GM12878 (cell line): ENCODE data around the gene MDM4. TPM values are rescaled to one million over a fixed set of nuclear protein-coding genes. Genes with fewer than 3 reads are reported as not detected.

Experiments used
- ATAC-seq: fragments of 200-7000 bp; cut with Tn5 transposase; 3 replicates; pipeline ENCODE4 v1.9.1; 2020; ENCODE audit warnings: mild to moderate bottlenecking, moderate library complexity
- BruUV-seq: library from RNA; stranded (reverse); fragments of 400-500 nt; replicated peaks from 2 replicates; lab custom pipeline; 2021; lab: Mats Ljungman, UMichigan
- CTCF ChIA-PET: fragments of 300-600 bp; sonication (Branson Sonifier 250); formaldehyde crosslinking; extraction: SDS; loops from one replicate; lab custom pipeline; 2021; ENCODE audit warnings: inconsistent platforms; lab: Yijun Ruan, JAX
- POLR2A ChIA-PET: fragments of 350-600 bp; formaldehyde crosslinking; extraction: SDS; loops from one replicate; lab custom pipeline; 2021; ENCODE audit warnings: inconsistent platforms; lab: Charles Lee
- RAD21 ChIA-PET: fragments of 300-600 bp; sonication (Branson Sonifier 250); formaldehyde crosslinking; loops from one replicate; lab custom pipeline; 2023; ENCODE audit warnings: antibody characterized with exemption; ENCODE audit not compliant: unreplicated experiment; lab: Charles Lee
- SMC1A ChIA-PET: fragments of 300-600 bp; sonication (Branson Sonifier 250); formaldehyde crosslinking; loops from one replicate; lab custom pipeline; 2023; ENCODE audit not compliant: unreplicated experiment, uncharacterized antibody; lab: Charles Lee
- DNase-seq: peaks from one replicate; pipeline ENCODE4 v3.0.0-alpha.2; 2011; ENCODE audit warnings: low read depth, low spot score
- FAIRE-seq: peaks from 3 replicates; lab custom pipeline; 2011; peaks lifted over from hg19 to GRCh38; lab: Jason Lieb, UNC
- H2AFZ ChIP-seq: 2 replicates; pipeline ENCODE4 v1.6.0; 2011; ENCODE audit warnings: low read depth, low read length, control low read depth; ENCODE audit not compliant: control insufficient read depth
- H3K27ac ChIP-seq: 2 replicates; pipeline ENCODE4 v1.5.1; 2011; ENCODE audit warnings: control low read depth; ENCODE audit not compliant: control insufficient read depth, insufficient read depth
- H3K27me3 ChIP-seq, 2 experiments: replicated peaks in 1 of 2; 2 replicates each; pipeline versions ENCODE4 v1.6.0 to v1.6.1; 2011; ENCODE audit warnings: low read length in 1 of 2; ENCODE audit not compliant: control insufficient read depth in 2 of 2, insufficient read depth in 2 of 2
- H3K36me3 ChIP-seq, 2 experiments: 2 replicates each; pipeline ENCODE4 v1.5.1; 2011; ENCODE audit warnings: low read length in 1 of 2; ENCODE audit not compliant: control insufficient read depth in 2 of 2, insufficient read depth in 2 of 2
- H3K4me1 ChIP-seq: 2 replicates; pipeline ENCODE4 v1.6.1; 2011; ENCODE audit warnings: mild to moderate bottlenecking, low read length, moderate library complexity, mixed read lengths; ENCODE audit not compliant: control insufficient read depth, insufficient read depth
- H3K4me2 ChIP-seq: 2 replicates; pipeline ENCODE4 v1.6.0; 2011; ENCODE audit warnings: control low read depth; ENCODE audit not compliant: control insufficient read depth, insufficient read depth
- H3K4me3 ChIP-seq: fragments of 200-600 bp; sonication (generic); 2 replicates; pipeline ENCODE4 v1.5.1; 2016
- H3K79me2 ChIP-seq: 2 replicates; pipeline ENCODE4 v1.6.0; 2011; ENCODE audit warnings: low read length; ENCODE audit not compliant: control insufficient read depth, insufficient read depth
- H3K9ac ChIP-seq: 2 replicates; pipeline ENCODE4 v1.8.0; 2011; ENCODE audit warnings: low read length, control low read depth, mixed read lengths; ENCODE audit not compliant: control insufficient read depth, insufficient read depth
- H3K9me3 ChIP-seq: replicated peaks from 3 replicates; pipeline ENCODE4 v1.5.1; 2011; ENCODE audit warnings: mild to moderate bottlenecking, low read length; ENCODE audit not compliant: control insufficient read depth, insufficient read depth
- H4K20me1 ChIP-seq: 2 replicates; pipeline ENCODE4 v1.6.0; 2011; ENCODE audit not compliant: control insufficient read depth, insufficient read depth
- CEBPB ChIP-seq, 2 experiments: fragments of 150-350 bp in 1 of 2; IDR thresholded peaks; 2 replicates each; pipeline ENCODE4 v1.6.1; 2012 to 2014; ENCODE audit warnings: low read depth in 2 of 2, low read length in 2 of 2, borderline replicate concordance in 1 of 2, inconsistent platforms in 1 of 2
- CHD2 ChIP-seq: IDR thresholded peaks from 2 replicates; pipeline ENCODE4 v1.6.1; 2011; ENCODE audit warnings: low read depth, low read length, improper control_type of control experiment, borderline replicate concordance
- HDAC6 ChIP-seq: fragments of 200-600 bp; sonication (generic); IDR thresholded peaks from one replicate; pipeline ENCODE4 v1.8.0; 2017; ENCODE audit warnings: antibody characterized with exemption; ENCODE audit not compliant: unreplicated experiment
- IKZF2 ChIP-seq, 2 experiments: fragments of 450-650 bp; IDR thresholded peaks; 2 replicates each; pipeline ENCODE4 v1.6.1; 2017; ENCODE audit warnings: mild to moderate bottlenecking in 2 of 2, moderate library complexity in 2 of 2
- MEF2A ChIP-seq: IDR thresholded peaks from 2 replicates; pipeline ENCODE4 v1.6.1; 2011; ENCODE audit warnings: low read depth, mild to moderate bottlenecking, low read length, moderate library complexity; ENCODE audit not compliant: insufficient read depth
- MEF2B ChIP-seq: fragments of 450-650 bp; IDR thresholded peaks from 2 replicates; pipeline ENCODE4 v1.6.1; 2018; ENCODE audit warnings: mild to moderate bottlenecking, moderate library complexity; ENCODE audit not compliant: partially characterized antibody, poor library complexity, severe bottlenecking
- POU2F2 ChIP-seq: IDR thresholded peaks from 3 replicates; pipeline ENCODE4 v1.6.1; 2011; ENCODE audit warnings: low read depth, mild to moderate bottlenecking, low read length, borderline replicate concordance
- RBBP5 ChIP-seq: fragments of 200-600 bp; sonication (generic); conservative IDR thresholded peaks from 2 replicates; pipeline ENCODE4 v1.6.1; 2016
- ZBTB11 ChIP-seq: fragments of 450-650 bp; formaldehyde crosslinking; IDR thresholded peaks from 2 replicates; pipeline ENCODE4 v1.5.0; 2022; ENCODE audit warnings: mild to moderate bottlenecking, missing genetic modification characterization
- ZZZ3 ChIP-seq: IDR thresholded peaks from 2 replicates; pipeline ENCODE4 v1.6.1; 2011; ENCODE audit warnings: low read depth; ENCODE audit not compliant: control insufficient read depth, insufficient read length
- whole genome bisulfite sequencing: methylation state at CpG from one replicate; pipeline ENCODE4 v1.1.6; 2016; ENCODE audit warnings: low lambda C conversion rate; ENCODE audit not compliant: insufficient replicate concordance, insufficient coverage; ENCODE audit errors: missing lambda C conversion rate; 5-methylcytosine and 5-hydroxymethylcytosine counted together
- in situ Hi-C: fragments of 300-500 bp; cut with MboI; formaldehyde crosslinking; loops from 9 replicates; pipeline ENCODE4 v1.14.3; 2018; ENCODE audit warnings: mixed read lengths
- intact Hi-C: fragments of 100-400 bp; cut with micrococcal nuclease; formaldehyde crosslinking; loops from one replicate; pipeline ENCODE4 v1.14.2; 2022; ENCODE audit not compliant: unreplicated experiment
- polyA plus RNA-seq, 11 experiments: library from polyadenylated mRNA; depleted of rRNA in 4 of 11; unstranded in 6 of 11; stranded (reverse) in 5 of 11; fragments of >200 nt; fragmentation: Nextera tagmentation in 4 of 11; fragmentation: Illumina TruSeq in 1 of 11; extraction: Ambion mirVana in 4 of 11; extraction: Trizol in 1 of 11; gene quantifications; 1 replicate in 1 of 11; 2 replicates in 10 of 11; pipeline versions ENCODE4 v1.2.1 to v1.2.3, GENCODE V29; 2011 to 2016; ENCODE audit warnings: inconsistent platforms in 2 of 11, missing spikeins in 2 of 11, low read depth in 1 of 11
- total RNA-seq, 4 experiments: library from RNA; depleted of rRNA in 3 of 4; stranded (reverse); fragments of >200 nt in 3 of 4; fragmentation: Illumina TruSeq in 1 of 4; extraction: Trizol in 1 of 4; gene quantifications; 2 replicates each; pipeline versions ENCODE4 v1.2.1 to v1.2.3, GENCODE V29; 2013 to 2021
- TF ChIP-seq, protein P1 (sequence below): fragments of 450-650 bp; formaldehyde crosslinking; IDR thresholded peaks from 2 replicates; pipeline ENCODE4 v1.4.0; 2020; ENCODE audit warnings: mild to moderate bottlenecking, moderate library complexity
- TF ChIP-seq, protein P2 (sequence below): fragments of 450-650 bp; IDR thresholded peaks from 2 replicates; pipeline ENCODE4 v1.6.1; 2017; ENCODE audit warnings: mild to moderate bottlenecking
- TF ChIP-seq, protein P3 (sequence below): IDR thresholded peaks from 2 replicates; pipeline ENCODE4 v1.6.1; 2011; ENCODE audit warnings: mild to moderate bottlenecking, low read depth, low read length, moderate library complexity; ENCODE audit not compliant: insufficient replicate concordance

The MDM4 gene
- total and polyA plus RNA-seq, 10 of the 15 experiments (the other 5 are each of a cell fraction or from before 2014, with no cell fraction given) = 2.5 to 74.4 (median 22.7) TPM

DNA sequence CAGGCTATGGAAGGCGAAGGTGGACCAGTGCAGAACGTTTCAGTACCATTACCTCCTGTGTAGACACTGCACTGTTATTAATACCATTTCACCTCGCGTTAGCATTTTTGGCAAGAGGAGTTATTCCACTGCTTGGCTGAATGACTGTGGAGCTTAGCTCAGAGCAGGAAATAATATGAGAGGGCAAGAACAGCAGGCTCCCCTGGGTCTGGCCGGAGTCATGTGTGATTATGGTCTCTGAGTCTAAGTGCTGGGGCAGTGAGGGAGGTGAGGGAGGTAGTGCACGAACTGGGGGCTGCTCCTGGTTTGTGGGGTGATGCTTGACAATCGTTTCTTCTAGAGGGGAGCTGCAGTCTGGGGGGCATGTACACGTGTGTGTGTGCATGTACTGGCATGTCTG is 82.9 kb downstream of the MDM4 start:
- ATAC-seq (no peak), DNase-seq (no peak), FAIRE-seq (no peak)
- no peak overlapping the region for H3K9ac ChIP-seq
- H3K27me3 ChIP-seq = no peaks in the 10 kb centered on the region
- H3K4me3 ChIP-seq = no peak overlapping the region
- H3K4me2 ChIP-seq = no peak overlapping the region
- ChIA-PET SMC1A (no interaction called here), POLR2A (no interaction called here), CTCF (interaction anchor here (0.7 to 0.8 kb wide), 3 partner anchors 10 to 161 kb away, joined by 3 to 4 read pairs (median 3); no protein-coding TSS in a partner anchor), RAD21 (no interaction called here)
- no peak overlapping the region for H2AFZ ChIP-seq
- no peaks in the 10 kb centered on the region for H3K4me1 ChIP-seq
- in situ Hi-C loops = no loop called here
- intact Hi-C loops = no loop called here
- H3K27ac ChIP-seq = no peak overlapping the region
- no peaks in the 10 kb centered on the region for H3K9me3 ChIP-seq
- WGBS = 35% methylated on average over 8 of the region's 8 CpGs
- no TSS peak for BruUV-seq
- no peaks in the 10 kb centered on the region for H4K20me1 ChIP-seq
- H3K36me3 ChIP-seq = no peaks in the 10 kb centered on the region
- H3K79me2 ChIP-seq = no peaks in the 10 kb centered on the region
- TF ChIP-seq POU2F2 = no peak
- no peak for TF ChIP-seq CHD2
- TF ChIP-seq, protein P1, sequence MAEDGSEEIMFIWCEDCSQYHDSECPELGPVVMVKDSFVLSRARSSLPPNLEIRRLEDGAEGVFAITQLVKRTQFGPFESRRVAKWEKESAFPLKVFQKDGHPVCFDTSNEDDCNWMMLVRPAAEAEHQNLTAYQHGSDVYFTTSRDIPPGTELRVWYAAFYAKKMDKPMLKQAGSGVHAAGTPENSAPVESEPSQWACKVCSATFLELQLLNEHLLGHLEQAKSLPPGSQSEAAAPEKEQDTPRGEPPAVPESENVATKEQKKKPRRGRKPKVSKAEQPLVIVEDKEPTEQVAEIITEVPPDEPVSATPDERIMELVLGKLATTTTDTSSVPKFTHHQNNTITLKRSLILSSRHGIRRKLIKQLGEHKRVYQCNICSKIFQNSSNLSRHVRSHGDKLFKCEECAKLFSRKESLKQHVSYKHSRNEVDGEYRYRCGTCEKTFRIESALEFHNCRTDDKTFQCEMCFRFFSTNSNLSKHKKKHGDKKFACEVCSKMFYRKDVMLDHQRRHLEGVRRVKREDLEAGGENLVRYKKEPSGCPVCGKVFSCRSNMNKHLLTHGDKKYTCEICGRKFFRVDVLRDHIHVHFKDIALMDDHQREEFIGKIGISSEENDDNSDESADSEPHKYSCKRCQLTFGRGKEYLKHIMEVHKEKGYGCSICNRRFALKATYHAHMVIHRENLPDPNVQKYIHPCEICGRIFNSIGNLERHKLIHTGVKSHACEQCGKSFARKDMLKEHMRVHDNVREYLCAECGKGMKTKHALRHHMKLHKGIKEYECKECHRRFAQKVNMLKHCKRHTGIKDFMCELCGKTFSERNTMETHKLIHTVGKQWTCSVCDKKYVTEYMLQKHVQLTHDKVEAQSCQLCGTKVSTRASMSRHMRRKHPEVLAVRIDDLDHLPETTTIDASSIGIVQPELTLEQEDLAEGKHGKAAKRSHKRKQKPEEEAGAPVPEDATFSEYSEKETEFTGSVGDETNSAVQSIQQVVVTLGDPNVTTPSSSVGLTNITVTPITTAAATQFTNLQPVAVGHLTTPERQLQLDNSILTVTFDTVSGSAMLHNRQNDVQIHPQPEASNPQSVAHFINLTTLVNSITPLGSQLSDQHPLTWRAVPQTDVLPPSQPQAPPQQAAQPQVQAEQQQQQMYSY (CRISPR knock-in tag) = no peak
- TF ChIP-seq, protein P2, sequence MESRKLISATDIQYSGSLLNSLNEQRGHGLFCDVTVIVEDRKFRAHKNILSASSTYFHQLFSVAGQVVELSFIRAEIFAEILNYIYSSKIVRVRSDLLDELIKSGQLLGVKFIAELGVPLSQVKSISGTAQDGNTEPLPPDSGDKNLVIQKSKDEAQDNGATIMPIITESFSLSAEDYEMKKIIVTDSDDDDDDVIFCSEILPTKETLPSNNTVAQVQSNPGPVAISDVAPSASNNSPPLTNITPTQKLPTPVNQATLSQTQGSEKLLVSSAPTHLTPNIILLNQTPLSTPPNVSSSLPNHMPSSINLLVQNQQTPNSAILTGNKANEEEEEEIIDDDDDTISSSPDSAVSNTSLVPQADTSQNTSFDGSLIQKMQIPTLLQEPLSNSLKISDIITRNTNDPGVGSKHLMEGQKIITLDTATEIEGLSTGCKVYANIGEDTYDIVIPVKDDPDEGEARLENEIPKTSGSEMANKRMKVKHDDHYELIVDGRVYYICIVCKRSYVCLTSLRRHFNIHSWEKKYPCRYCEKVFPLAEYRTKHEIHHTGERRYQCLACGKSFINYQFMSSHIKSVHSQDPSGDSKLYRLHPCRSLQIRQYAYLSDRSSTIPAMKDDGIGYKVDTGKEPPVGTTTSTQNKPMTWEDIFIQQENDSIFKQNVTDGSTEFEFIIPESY = no peak
- TF ChIP-seq RBBP5 = no peak
- no peak for TF ChIP-seq MEF2A
- TF ChIP-seq MEF2B = no peak
- no peak for TF ChIP-seq HDAC6
- TF ChIP-seq ZBTB11 (CRISPR knock-in tag) = no peak
- no peak for TF ChIP-seq ZZZ3
- TF ChIP-seq, protein P3, sequence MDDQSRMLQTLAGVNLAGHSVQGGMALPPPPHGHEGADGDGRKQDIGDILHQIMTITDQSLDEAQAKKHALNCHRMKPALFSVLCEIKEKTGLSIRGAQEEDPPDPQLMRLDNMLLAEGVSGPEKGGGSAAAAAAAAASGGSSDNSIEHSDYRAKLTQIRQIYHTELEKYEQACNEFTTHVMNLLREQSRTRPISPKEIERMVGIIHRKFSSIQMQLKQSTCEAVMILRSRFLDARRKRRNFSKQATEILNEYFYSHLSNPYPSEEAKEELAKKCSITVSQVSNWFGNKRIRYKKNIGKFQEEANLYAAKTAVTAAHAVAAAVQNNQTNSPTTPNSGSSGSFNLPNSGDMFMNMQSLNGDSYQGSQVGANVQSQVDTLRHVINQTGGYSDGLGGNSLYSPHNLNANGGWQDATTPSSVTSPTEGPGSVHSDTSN = no peak
- no peak for TF ChIP-seq IKZF2 (IDR thresholded peaks at IDR 0.05)
- no peak for TF ChIP-seq CEBPB (IDR thresholded peaks at IDR 0.05; ENCODE audit: borderline replicate concordance in 1 of 2, low read depth in 2 of 2, low read length in 2 of 2)
